Eye (tissue), 1 donor: ENCODE measurements around the gene NLK.
"Not testable (repeated sequence)": the region's sequence is repeated elsewhere in the genome, so short reads cannot be mapped to it uniquely, and the experiment has no call there.

Experiments
- DNase-seq: peaks from one replicate; pipeline ENCODE4 v3.0.0-alpha.2; 2015

Gene NLK

DNA sequence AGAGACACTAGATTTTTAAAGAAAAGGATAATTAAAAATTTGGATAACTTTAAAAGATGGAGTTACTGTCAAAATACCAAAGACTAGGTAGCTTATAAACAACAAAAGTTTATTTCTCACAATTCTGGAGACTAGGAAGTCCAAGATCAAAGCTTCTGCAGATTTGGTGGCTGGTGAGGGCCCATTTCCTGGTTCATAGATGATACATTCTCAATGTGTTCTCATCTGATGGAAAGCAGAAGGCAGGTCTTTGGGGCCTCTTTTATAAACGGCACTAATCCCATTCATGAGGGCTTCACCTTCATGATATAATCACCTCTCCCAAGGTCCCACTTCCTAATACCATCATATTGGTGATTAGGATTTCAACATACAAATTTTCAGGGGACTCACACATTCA lies 33.7 kb downstream of the NLK start:
- DNase-seq: no peak

DNA sequence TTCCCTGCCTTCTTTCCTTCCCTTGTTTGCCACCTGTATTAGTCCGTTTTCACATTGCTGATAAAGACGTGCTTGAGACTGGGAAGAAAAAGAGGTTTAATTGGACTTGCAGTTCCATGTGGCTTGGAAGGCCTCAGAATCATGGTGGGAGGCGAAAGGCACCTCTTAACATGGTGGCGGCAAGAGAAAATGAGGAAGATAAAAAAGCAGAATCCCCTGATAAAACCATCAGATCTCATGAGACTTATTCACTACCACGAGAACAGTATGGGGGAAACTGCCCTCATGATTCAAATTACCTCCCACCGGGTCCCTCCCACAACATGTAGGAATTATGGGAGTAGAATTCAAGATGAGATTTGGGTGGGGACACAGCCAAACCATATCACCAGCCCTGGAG lies 34.7 kb downstream of the NLK start:
- not testable (repeated sequence) for DNase-seq

DNA sequence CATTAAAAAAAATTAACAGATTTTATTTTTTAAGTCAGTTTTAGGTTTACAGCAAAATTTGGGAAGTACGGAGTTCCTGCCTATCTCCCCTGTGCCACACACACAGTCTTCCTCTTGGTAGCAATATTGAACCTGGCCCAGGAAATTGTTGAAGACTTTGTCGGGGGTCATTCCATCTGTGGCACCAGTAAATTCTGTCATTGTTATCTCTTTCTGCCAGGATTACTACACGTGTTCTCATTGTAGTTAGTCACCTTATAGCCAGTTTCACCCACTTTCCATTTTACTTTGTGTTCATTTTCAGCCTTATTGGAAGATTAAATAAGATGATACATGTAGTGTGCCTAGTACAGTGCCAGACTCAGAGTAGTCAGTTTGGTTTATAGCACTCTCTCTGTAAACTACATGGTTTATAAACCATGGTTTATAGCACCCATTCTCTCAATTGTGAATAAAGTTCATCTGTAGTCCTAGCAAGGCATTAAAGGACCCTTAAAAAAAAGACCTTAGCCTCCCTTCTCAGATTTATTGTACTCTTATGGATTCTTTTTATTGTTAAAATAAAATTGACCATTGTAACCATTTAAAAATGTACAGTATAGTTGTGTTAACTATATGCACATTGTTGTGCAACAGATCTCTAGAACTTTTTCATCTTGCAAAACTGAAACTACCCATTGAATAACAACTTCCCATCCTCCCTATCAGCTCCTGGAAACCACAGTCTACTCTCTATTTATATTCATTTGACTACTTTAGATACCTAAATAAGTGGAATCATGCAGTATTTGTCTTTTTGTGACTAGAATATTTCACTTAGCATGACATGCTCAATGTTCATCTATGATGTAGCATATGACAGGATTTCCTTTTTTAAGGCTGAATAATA lies 36.1 kb downstream of the NLK start:
- DNase-seq: no peak

DNA sequence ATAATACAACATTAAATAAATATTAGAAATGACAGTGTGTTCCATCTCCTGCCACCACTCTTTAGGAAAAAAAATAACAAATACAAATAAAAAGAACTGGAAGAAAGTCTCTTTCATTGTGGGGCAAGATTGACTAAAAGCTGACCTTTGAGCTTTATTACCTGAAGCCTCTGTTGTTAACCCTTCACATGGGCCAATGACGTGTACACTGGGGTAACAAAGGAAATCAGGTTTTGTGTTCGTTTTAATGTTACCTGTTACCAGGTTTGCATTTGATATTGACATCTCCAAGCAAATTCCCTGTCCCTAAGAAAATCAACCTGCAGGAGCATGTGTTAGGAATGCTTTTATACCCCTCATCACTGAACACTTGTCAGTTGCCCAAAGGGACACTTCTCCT lies 39.0 kb downstream of the NLK start:
- no peak for DNase-seq

DNA sequence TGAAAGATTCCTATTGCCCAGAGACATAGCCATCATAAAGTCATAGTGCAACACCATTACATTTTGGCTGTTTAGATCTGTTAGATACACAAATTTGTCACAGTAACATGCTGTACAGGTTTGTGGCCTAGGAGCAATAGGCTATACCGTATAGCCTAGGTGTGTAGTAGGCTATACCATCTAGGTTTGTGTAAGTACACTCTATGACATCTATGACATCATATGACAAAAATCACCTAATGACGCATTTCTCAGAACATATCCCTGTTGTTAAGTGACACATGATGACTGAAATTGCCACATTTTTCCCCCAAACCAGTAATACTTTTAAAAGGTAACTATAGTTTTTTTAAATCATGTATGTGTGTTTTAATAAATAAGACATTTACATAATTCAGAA lies 43.3 kb downstream of the NLK start:
- DNase-seq: no peak

DNA sequence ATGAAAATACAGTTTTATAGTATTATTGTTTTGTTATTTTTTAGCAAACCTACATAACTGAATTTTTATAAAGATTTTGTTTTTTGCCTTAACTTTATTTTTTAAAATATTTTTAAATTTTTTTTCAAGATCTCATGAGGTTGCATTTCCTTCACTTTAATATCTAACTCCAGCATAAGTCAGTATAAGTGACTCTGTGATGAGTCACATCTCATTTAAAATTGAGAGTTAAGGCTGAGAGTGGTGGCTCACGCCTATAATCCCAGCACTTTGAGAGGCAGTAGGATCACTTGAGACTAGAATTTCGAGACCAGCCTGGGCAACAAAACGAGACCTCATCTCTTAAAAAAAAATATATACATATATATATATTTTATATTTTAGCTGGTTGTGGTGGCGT lies 44.0 kb downstream of the NLK start:
- no peak for DNase-seq

DNA sequence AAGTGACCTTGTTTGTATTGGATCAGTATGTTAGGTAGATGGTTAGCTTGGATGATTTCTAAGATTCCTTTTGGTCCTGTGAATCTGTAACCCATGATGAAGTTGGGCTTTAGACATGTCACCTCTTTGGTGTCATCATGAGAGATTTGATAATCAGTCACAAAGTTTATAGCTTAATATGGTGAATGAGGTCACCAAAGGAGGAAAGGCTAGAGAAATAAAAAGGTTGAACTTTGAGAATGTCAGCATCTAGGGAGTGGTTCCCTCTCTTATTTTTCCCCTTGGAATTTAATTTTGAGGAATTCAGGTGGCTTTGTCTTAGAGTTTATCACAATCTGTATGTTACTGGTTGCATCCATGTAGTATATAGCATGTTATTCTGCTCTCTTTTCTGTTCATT lies 45.3 kb downstream of the NLK start:
- no peak for DNase-seq

DNA sequence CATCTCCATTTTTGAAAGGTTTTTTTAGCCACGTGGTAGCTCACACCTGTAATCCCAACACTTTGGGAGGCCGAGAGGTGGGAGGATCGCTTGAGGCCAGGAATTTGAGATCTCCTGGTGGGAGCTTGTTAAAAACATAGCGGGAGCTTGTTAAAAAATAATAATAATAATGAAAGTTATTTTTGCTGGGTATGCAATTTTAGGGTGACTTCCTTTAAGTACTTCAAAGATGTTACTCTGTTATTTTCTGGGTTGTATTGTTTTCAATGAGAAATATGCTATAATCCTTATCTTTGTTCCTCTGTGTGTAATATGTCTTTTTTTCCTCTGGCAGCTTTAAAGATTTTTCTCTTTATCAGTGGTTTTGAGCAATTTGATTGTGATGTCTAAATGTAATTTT lies 48.1 kb downstream of the NLK start:
- DNase-seq: no peak

DNA sequence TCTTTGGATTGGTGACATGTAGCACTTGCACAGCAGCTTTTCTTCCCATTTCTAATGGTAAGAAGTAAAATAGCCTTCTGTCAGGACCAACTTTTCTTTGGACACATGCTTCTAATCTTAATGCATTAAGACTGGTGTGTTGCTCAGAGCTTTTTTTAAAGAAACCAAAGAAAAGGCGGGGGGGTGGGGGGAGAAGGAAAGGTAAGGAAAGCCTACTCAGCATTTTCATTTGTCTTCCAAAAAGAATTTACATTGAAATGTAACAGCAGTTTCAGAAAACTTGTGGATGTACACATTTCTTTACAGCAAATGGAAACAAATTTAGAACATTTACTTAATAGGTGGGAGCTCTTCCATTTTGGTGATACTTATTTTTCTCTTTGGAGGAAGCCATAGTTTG lies 49.6 kb downstream of the NLK start:
- no peak for DNase-seq

DNA sequence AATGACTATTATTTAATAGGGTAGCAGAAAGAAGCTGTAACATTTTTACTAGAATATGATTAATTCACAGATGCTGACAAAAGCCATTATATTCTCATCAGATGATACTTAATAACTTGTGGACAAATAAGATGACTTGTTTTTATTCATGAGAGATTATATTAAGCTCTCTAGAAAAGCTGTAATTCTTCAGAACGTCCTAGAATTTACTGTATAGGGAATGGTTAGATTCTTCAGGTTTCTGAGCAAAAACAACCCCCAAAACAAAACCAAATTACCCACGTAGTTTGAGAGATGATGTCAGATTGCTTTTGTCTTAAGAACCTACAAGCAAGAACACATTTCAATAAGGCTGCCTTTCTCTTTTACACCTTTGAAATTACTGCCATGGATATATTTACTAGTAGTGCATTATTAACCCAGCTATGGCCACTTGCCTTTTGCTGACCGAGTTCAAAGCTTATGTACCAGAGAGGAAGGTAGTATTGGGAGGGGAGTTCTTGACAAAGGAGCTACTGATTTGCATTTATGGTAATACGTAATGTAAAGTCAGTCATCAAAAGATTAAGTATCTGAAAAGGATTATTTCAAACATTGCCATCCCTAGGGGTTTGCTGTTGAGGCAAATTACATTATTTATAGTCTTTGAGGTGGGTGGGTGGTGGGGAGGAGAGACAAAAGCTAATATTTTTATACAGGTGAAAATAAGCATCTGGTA lies 51.7 kb downstream of the NLK start:
- DNase-seq: no peak

DNA sequence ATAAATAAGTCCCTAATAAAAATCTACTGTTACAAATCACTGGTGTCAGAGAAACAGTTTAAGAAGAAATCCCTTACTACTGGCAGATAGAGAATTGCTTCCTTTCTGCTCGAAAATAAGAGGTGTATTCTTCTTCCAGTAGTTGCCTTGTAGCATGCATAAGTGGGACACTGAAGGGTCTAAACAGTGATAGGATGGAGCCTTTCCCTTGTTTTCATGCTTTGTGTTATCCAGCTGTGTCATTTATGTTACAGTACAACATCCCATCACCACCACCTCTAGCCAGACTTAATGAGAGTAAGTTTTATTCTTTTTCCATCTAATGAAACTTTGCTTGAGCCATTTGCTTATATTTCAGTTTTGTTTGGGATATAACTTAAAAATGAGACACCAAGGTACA lies 54.3 kb downstream of the NLK start:
- no peak for DNase-seq

DNA sequence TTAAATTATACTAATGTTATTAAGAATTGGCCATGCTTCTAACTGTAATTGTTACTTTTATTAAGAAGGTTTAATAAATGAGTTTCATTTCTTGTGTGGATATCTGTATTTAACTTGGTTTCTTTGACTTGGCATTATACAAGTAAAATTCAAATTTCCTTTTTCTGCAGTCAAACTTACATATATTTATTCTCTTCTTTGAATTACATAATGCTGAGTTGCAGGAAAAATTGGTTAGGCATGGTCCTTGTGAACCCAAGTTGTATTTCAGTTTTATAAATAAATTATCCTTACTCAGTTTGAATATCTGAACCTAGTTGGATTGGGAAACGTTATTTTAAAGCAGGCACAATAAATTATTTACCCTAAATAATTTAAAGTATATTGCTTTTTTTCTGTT lies 54.8 kb downstream of the NLK start:
- DNase-seq: no peak

DNA sequence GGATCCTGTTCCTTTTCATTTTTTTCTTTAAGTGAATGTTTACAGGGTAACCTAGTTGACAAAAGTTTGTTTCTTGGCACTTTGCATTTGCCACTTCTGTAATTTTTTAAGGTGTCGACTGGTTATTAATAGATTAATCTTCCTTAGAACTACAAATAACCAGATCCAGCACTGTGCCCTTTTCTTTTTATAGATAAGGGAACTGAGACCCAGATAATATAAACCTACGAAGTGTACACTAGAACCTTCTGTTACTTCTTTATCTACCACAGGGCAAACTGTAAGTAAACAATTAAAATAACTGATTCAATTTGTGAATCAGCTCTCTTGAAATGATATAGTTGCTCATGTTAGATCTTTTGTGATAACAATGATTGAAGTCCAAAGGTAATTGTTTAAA lies 55.4 kb downstream of the NLK start:
- no peak for DNase-seq

DNA sequence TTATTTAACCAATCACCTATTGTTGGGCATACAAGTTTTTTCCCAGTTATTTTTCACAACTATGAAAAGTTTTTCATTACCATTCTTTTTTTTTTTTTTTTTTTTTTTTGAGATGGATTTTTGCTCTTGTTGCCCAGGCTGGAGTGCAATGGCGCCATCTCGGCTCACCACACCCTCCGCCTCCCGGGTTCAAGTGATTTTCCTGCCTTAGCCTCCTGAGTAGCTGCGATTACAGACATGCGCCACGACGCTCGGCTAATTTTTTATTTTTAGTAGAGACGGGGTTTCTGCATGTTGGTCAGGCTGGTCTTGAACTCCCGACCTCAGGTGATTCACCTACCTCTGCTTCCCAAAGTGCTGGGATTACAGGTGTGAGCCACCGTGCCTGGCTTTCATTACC lies 56.1 kb downstream of the NLK start:
- DNase-seq: not testable (repeated sequence)

DNA sequence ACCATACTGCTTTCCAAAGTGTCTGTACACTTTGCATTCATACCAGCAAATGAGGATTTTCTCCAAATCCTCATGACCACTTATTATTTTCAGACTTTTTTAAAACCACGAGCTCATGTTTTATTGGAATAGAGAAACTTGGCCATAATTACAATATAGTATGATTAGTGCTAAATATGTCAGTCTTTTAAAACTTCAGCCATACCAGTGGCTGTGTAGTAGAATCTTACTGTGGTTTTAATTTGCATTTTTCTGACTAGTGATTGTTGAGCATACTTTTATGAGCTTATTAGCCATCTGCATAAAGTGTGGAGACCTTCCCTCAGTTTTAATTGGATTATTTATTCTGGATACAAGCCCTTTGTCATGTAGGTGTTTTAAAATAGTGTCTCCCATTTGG lies 57.8 kb downstream of the NLK start:
- no peak for DNase-seq

DNA sequence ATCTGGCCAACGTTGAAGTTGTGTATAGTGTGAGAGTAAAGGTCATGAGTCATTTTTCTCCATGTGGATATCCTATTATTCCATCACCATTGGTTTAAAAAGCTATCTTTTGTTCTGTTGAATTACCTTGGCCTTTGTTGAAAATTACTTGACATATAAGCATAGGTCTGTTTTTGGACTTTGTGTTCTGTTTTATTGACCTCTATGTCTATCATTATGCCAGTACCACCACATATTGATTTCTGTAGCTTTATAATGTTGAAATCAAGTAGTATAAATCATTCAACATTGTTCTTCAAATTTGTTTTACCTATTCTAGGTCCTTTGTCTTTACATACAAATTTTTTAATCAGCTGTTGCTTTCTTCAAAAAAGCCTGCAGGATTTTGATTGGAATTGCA lies 58.5 kb downstream of the NLK start:
- DNase-seq: no peak

DNA sequence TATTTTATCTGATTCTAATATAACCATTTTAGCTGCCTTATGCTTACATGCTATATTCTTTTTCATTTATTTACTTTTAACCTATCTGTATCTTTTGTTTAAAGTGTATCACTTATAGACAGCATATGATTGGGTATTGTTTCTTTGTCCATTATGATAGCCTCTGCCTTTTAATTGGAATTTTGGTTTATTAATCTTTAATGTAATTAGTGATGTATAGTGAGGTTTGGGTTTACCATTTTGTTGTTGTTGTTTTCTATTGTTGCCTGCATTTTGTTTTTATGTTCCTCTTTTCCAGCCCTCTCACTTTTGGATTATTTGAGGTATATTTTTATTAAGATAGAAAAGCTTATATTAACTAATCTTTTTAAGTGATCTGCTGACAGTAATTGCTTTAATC lies 59.4 kb downstream of the NLK start:
- no peak for DNase-seq

DNA sequence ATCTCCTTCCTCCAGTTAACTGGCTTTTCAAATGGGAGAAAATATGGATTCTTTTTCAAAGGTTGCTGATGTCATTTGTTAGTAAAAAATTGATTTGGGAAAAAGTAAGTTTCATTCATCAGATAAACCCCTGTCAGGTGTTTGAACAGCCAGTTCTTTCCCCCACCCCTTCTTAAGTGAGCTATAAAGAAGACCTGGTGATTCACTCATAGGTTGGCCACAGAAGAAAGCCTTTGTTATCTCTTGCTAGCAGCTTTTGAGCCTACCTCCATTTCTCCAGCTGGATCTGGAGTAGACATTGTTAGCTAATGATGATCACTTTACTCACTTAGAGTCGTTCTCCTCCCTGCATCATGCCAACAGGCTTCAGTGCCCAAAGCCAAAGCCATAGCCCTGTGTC lies 63.0 kb downstream of the NLK start:
- DNase-seq: no peak

DNA sequence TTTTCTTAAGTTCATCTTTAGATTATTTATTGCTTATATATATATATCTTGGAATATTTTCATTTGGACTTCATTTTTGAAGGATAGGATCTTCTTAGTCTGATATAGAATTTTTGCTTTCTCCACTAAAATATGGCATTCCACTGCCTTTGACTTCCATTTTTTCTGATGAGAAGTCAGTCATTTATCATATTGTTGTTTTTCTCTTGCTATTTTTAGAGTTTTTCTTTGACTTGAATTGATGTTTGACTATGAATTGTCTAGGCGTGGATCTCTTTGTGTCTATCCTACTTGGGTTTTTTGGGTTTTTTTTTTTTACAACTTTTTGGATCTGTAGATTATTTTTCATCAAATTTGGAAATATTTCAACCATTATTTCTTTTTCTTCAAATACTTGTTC lies 67.7 kb downstream of the NLK start:
- no peak for DNase-seq

DNA sequence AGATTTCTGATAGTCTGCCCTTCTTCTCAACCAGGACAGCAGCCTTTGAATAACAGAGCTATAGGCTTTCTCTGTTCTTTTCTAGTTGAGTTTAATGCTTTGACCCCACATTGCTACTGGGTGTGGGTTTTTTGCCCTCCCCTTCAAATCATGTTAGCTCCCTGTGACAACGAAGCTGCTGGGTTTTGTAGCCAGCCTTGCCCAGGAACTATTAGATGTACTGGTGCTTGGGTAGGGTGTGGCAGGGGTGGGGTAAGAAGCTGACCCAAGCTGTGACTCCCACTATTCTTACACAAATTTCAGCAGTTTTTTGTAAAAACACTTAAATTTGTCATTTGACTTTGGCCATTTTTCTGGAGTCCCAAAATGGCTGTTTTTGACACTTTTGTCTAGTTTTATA lies 69.7 kb downstream of the NLK start:
- DNase-seq: no peak

DNA sequence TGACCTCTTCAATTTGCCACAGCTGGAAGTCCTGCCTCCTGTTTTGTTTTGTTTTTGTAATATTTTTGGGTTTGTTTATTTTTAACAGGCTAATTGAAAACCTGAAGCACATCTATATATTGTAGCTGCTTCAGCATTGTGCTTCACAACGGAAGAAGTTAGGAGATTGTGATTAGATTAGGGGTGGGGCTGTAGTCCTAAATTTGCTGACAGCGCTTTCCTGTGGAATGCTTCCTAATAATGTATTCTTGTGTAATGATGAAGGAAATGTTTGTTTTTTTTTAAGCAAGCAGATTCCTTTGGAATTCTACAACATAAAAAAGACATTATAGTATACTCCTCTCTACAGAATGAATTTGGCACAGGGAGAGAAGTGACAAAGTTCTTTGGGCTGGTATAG lies 70.1 kb downstream of the NLK start:
- no peak for DNase-seq

DNA sequence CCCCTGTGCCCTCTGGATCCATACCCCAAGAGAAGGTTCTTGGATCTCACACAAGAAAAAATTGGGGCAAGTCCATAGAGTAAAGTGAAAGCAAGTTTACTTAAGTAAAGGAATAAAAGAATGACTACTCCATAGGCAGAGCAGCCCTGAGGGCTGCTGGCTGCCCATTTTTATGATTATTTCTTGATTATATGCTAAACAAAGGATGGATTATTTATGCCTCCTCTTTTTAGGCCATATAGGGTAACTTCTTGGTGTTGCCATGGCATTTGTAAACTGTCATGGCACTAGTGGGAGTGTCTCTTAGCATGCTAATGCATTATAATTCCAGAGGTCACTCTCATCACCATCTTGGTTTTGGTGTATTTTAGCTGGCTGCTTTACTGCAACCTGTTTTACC lies 70.8 kb downstream of the NLK start:
- no peak for DNase-seq

DNA sequence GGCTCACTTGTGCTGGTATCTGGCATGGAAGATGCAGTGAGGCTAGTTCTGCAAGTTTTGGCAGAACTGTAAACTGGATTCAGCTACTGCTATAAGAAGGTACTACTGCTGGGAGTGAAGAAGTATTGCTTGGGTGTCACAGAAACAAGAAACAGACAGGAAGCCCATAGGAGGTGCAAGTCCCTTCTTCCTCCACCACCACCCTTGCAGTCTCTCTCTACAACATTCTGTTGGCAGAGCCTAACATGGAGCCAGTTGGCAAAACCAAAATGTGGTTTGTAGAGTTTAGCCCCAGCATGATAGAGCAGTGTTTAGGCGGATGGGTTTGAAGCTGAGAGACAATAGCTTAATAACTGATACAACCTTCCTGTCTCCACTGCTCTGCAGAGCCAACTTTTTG lies 72.6 kb downstream of the NLK start:
- DNase-seq: no peak

DNA sequence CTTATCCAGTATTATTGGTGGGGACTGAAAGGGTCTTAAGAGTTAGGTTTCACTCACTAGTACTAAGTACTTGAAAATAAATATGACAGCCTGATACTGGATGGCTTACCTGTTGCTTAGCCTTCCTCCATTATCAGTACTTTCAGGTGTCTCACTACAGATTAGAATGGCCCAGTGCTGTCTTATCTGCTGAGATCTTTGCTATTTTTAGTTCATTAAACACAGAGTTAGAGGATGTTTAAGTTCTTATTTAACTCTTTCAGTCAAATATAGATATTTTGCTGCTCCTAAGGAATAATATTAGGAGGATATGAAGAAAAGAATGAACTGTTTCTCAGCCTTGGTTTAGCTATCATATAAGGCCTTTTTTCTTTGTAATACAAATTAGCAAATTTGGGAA lies 74.8 kb downstream of the NLK start:
- no peak for DNase-seq

DNA sequence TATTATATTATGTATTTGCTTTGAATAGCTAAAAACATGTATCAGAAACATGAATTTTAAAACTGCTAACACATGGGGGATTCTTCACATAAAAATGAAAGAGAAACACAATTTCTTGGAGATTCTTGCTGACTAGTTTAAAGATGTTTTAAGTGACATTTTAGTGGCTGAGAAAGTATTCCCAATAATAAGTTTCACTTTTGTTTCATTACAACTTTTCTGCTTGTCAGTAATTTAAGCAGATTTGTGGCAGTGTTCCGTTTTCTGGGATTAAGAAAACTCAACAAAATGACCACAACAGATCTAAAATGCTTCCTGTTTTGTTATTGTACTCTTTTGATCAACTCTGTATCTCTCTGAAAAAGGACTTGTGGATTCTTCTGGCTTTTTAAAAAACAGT lies 75.9 kb downstream of the NLK start:
- no peak for DNase-seq
